ENCODE results near the gene SCAF1. TPM values are rescaled to one million over a fixed set of nuclear protein-coding genes. Genes with fewer than 3 reads are reported as not detected.

SCAF1 gene
- total RNA-seq, 2 donors from 2014 or later: 16.1 to 36.6 TPM

GRCh38 chr19:49664171-49665035, 22.4 kb downstream of the SCAF1 start:
- Histone ChIP-seq H3K4me3 (peak overlapping the region; percentile 9 to 72), H3K4me1 (peaks cover 23% of the 10 kb centered on the region), H3K27me3 (no peaks in the 10 kb centered on the region), H3K36me3 (replicated peaks in 1 of 2; ENCODE audit: insufficient read depth in 1 of 2, low read depth in 2 of 2) (peaks cover 5 to 7% of the 10 kb centered on the region in 2 donors), H3K9me3 (no peaks in the 10 kb centered on the region), H3K27ac (peak overlapping the region; percentile 78 to 94 (median 92))
- ATAC-seq: peak; percentile 75
- 0 to 1% methylated on average over 27 to 53 of the region's 53 CpGs for WGBS, 2 donors
- DNase-seq: peak; percentile 90 to 92 (median 91)
- intact Hi-C loops (cut with DNase I): no loop called here
- TF ChIP-seq CTCF (IDR thresholded peaks at IDR 0.05) (peak in 6 of 7 experiments; percentile 10 to 53 (median 44)), POLR2A (IDR thresholded peaks at IDR 0.05) (peak; percentile 54 to 75 (median 72))

- WGBS, 2 donors: 0% methylated on average over 7 of the region's 7 CpGs
- H3K4me1 ChIP-seq: peaks cover 23% of the 10 kb centered on the region
- H3K36me3 ChIP-seq (replicated peaks in 1 of 2; ENCODE audit: insufficient read depth in 1 of 2, low read depth in 2 of 2): peaks cover 5 to 7% of the 10 kb centered on the region in 2 donors
- ATAC-seq: no peak
- intact Hi-C loops (cut with DNase I): no loop called here
- DNase-seq: no peak
- peak overlapping the region; percentile 78 to 94 (median 92) for H3K27ac ChIP-seq
- H3K9me3 ChIP-seq: no peaks in the 10 kb centered on the region
- no peak for TF ChIP-seq CTCF (IDR thresholded peaks at IDR 0.05)
- no peak for TF ChIP-seq POLR2A (IDR thresholded peaks at IDR 0.05)
- H3K4me3 ChIP-seq: peak overlapping the region; percentile 9 to 72
- no peaks in the 10 kb centered on the region for H3K27me3 ChIP-seq
These were observed 23.0 kb downstream of the SCAF1 start for GRCh38 chr19:49665036-49665350.

GRCh38 chr19:49665351-49666119, 23.5 kb downstream of the SCAF1 start, which contains the start of the genes BCL2L12 and IRF3:
Gene BCL2L12, plus strand, starts transcription at chr19:49665933. Its CDS starts 760 bp downstream, at chr19:49666693.
Gene IRF3, minus strand, starts transcription at chr19:49665857. Its CDS starts 1,019 bp downstream, at chr19:49664838.
- Histone ChIP-seq H3K27ac (peak within 1 kb of the TSS; percentile 78 to 94 (median 92)), H3K4me3 (peak within 1 kb of the TSS; percentile 9 to 72), H3K9me3 (no peaks in the 10 kb centered on the region), H3K4me1 (peaks cover 23% of the 10 kb centered on the region), H3K27me3 (no peaks in the 10 kb centered on the region), H3K36me3 (replicated peaks in 1 of 2; ENCODE audit: insufficient read depth in 1 of 2, low read depth in 2 of 2) (peaks cover 5 to 7% of the 10 kb centered on the region in 2 donors)
- ATAC-seq: peak; percentile 93
- TF ChIP-seq POLR2A (IDR thresholded peaks at IDR 0.05) (peak; percentile 39 to 88 (median 82)), CTCF (IDR thresholded peaks at IDR 0.05) (no peak)
- 0 to 1% methylated on average over 47 to 50 of the region's 50 CpGs for WGBS, 2 donors
- intact Hi-C loops (cut with DNase I): no loop called here
- DNase-seq: peak; percentile 98 to 99 (median 98)

- ATAC-seq: peak; percentile 4
These were observed 24.1 kb downstream of the SCAF1 start for GRCh38 chr19:49666120-49666444.

More at GRCh38 chr19:49666120-49666444, 24.1 kb downstream of the SCAF1 start:
- peaks cover 23% of the 10 kb centered on the region for H3K4me1 ChIP-seq
- H3K36me3 ChIP-seq (replicated peaks in 1 of 2; ENCODE audit: insufficient read depth in 1 of 2, low read depth in 2 of 2): peaks cover 4 to 7% of the 10 kb centered on the region in 2 donors
- 0 to 5% methylated on average over 3 to 9 of the region's 9 CpGs for WGBS, 2 donors
- no peaks in the 10 kb centered on the region for H3K27me3 ChIP-seq
- intact Hi-C loops (cut with DNase I): no loop called here
- DNase-seq: no peak
- TF ChIP-seq POLR2A (IDR thresholded peaks at IDR 0.05): no peak
- no peak for TF ChIP-seq CTCF (IDR thresholded peaks at IDR 0.05)
- H3K9me3 ChIP-seq: no peaks in the 10 kb centered on the region
- peak overlapping the region; percentile 12 to 94 (median 86) for H3K27ac ChIP-seq
- peak overlapping the region; percentile 9 to 72 for H3K4me3 ChIP-seq

Data from body of pancreas (tissue), 4 donors.